Lung (tissue), 12 donors: ENCODE results near the gene CEMIP. TPM values are rescaled to one million over a fixed set of nuclear protein-coding genes. Genes with fewer than 3 reads are reported as not detected.

Experiments used
- ATAC-seq: fragments of 200-7000 bp; cut with Tn5 transposase; one replicate; pipeline ENCODE4 v1.9.1; 2020; ENCODE audit warnings: moderate number of reproducible peaks; ENCODE audit not compliant: insufficient read depth, low FRiP score
- DNase-seq, 3 donors: peaks; one replicate each; pipeline ENCODE4 v3.0.0-alpha.2; 2013 to 2017
- H3K27ac ChIP-seq, 2 donors: one replicate each; pipeline ENCODE4 v1.5.1; 2013; ENCODE audit warnings: mild to moderate bottlenecking in 2 of 2, moderate library complexity in 2 of 2, control low read depth in 1 of 2, inconsistent platforms in 1 of 2, low read depth in 1 of 2, low read length in 1 of 2
- H3K27me3 ChIP-seq, 3 donors: one replicate each; pipeline ENCODE4 v1.5.1; 2013; ENCODE audit warnings: low read length in 2 of 3; ENCODE audit not compliant: control insufficient read depth in 3 of 3, insufficient read depth in 3 of 3
- H3K36me3 ChIP-seq, 4 donors: one replicate each; pipeline ENCODE4 v1.5.1; 2013; ENCODE audit warnings: low read length in 4 of 4, mild to moderate bottlenecking in 1 of 4, moderate library complexity in 1 of 4; ENCODE audit not compliant: control insufficient read depth in 4 of 4, insufficient read depth in 4 of 4
- H3K4me1 ChIP-seq, 5 donors: one replicate each; pipeline ENCODE4 v1.5.1; 2013; ENCODE audit warnings: low read length in 5 of 5, mild to moderate bottlenecking in 2 of 5, moderate library complexity in 1 of 5; ENCODE audit not compliant: control insufficient read depth in 5 of 5, insufficient read depth in 5 of 5
- H3K4me3 ChIP-seq: one replicate; pipeline ENCODE4 v1.5.1; 2013; ENCODE audit warnings: mild to moderate bottlenecking, control low read depth, moderate library complexity
- H3K9ac ChIP-seq, 2 donors: one replicate each; pipeline ENCODE4 v1.5.1; 2013; ENCODE audit warnings: low read length in 2 of 2, control low read depth in 1 of 2; ENCODE audit not compliant: insufficient read depth in 1 of 2
- H3K9me3 ChIP-seq, 4 donors: one replicate each; pipeline ENCODE4 v1.5.1; 2013; ENCODE audit warnings: low read length in 3 of 4, mild to moderate bottlenecking in 1 of 4, moderate library complexity in 1 of 4; ENCODE audit not compliant: control insufficient read depth in 4 of 4, insufficient read depth in 3 of 4
- CTCF ChIP-seq: IDR thresholded peaks from 2 replicates; pipeline ENCODE4 v1.5.1; 2012; ENCODE audit warnings: mild to moderate bottlenecking; ENCODE audit errors: control extremely low read depth, extremely low read depth
- WGBS, 2 donors: extraction: QIAGEN DNeasy Blood & Tissue Kit; methylation state at CpG; one replicate each; pipeline ENCODE4 v1.1.7; 2013; 5-methylcytosine and 5-hydroxymethylcytosine counted together
- polyA plus RNA-seq, 2 donors: library from polyadenylated mRNA; stranded (reverse); fragments of 200-250 nt; gene quantifications; one replicate each; pipeline ENCODE4 v1.2.1, GENCODE V29; 2013
- total RNA-seq, 2 donors: library from RNA; depleted of rRNA in 1 of 2; stranded (reverse); fragments of >200 nt in 1 of 2; gene quantifications; one replicate each; pipeline ENCODE4 v1.2.1, GENCODE V29; 2014 to 2021
- donor health status: control.
- donor health status: control.
- donor health status: Bipolar disorder and iron deficiency.
- donor health status: healthy.
- donor health status: DM: yes; HTN: yes; CAD: no.

The CEMIP gene
- total and polyA plus RNA-seq, 4 donors: 1.9 to 32.0 (median 3.9) TPM

GRCh38 chr15:80979538-80980200 is 200.5 kb downstream of the CEMIP start:
- Histone ChIP-seq H3K27ac (no peak overlapping the region), H3K36me3 (peaks cover 6 to 22% (median 13%) of the 10 kb centered on the region in 4 donors), H3K9ac (no peak overlapping the region), H3K9me3 (no peaks in the 10 kb centered on the region), H3K27me3 (no peaks in the 10 kb centered on the region), H3K4me1 (no peaks in the 10 kb centered on the region), H3K4me3 (no peak overlapping the region)
- TF ChIP-seq CTCF: no peak
- DNase-seq (no peak), ATAC-seq (no peak)
- WGBS, 2 donors: 84 to 86% methylated on average over 8 of the region's 8 CpGs

GRCh38 chr15:80982205-80982604 is 203.0 kb downstream of the CEMIP start:
- no peak for ATAC-seq
- 92 to 96% methylated on average over 2 of the region's 2 CpGs for WGBS, 2 donors

GRCh38 chr15:80982839-80983238 is 203.7 kb downstream of the CEMIP start:
- Histone ChIP-seq H3K4me3 (no peak overlapping the region), H3K9ac (no peak overlapping the region), H3K9me3 (no peaks in the 10 kb centered on the region), H3K4me1 (peaks cover 0 to 2% (median 2%) of the 10 kb centered on the region in 5 donors), H3K27me3 (no peaks in the 10 kb centered on the region), H3K27ac (no peak overlapping the region), H3K36me3 (peaks cover 6 to 16% (median 8%) of the 10 kb centered on the region in 4 donors)
- no peak for TF ChIP-seq CTCF
- WGBS, 2 donors: 84 to 96% methylated on average over 5 of the region's 5 CpGs
- DNase-seq (no peak), ATAC-seq (no peak)

More at GRCh38 chr15:80982205-80982604, 203.0 kb downstream of the CEMIP start:
- no peak for DNase-seq
- Histone ChIP-seq H3K27ac (no peak overlapping the region), H3K4me3 (no peak overlapping the region), H3K9me3 (no peaks in the 10 kb centered on the region), H3K27me3 (no peaks in the 10 kb centered on the region), H3K4me1 (no peaks in the 10 kb centered on the region), H3K36me3 (peaks cover 6 to 19% (median 12%) of the 10 kb centered on the region in 4 donors), H3K9ac (no peak overlapping the region)
- TF ChIP-seq CTCF: no peak
